Stimulated activated CD4-positive, alpha-beta T cell treated with anti-CD3 and anti-CD28 coated beads, TNF-alpha, amount 100 ng/mL, for 1 hour (primary cell): ENCODE data around the gene RAD50.
A peak's percentile ranks its signal among the peaks of the same experiment; 100 is the strongest.
"Not testable (repeated sequence)": the region's sequence is repeated elsewhere in the genome, so short reads cannot be mapped to it uniquely, and the experiment has no call there.

Experiments
- DNase-seq, 3 donors: peaks; one replicate each; pipeline ENCODE4 v3.0.0-alpha.2; 2020; ENCODE audit warnings: low read depth in 3 of 3, low spot score in 1 of 3

Gene RAD50

DNA sequence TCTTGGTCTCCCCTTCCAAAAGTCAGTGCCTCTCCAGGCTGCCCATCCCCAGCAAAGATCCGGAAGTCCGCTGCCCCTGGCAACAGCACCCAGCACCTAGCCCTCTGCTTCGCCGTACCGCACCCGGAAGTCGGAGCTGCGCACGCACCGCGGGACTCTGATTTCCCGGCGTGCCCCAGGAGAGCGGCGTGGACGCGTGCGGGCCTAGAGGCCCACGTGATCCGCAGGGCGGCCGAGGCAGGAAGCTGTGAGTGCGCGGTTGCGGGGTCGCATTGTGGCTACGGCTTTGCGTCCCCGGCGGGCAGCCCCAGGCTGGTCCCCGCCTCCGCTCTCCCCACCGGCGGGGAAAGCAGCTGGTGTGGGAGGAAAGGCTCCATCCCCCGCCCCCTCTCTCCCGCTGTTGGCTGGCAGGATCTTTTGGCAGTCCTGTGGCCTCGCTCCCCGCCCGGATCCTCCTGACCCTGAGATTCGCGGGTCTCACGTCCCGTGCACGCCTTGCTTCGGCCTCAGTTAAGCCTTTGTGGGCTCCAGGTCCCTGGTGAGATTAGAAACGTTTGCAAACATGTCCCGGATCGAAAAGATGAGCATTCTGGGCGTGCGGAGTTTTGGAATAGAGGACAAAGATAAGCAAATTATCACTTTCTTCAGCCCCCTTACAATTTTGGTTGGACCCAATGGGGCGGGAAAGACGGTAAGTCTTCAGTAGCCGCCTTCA, at the start of gene RAD50:
RAD50 (plus strand) TSS at position 215 of the 715 bp plus-strand sequence; CDS start at position 563, 348 bp downstream.
- DNase-seq, result peak; percentile 73 to 87 (median 73)

DNA sequence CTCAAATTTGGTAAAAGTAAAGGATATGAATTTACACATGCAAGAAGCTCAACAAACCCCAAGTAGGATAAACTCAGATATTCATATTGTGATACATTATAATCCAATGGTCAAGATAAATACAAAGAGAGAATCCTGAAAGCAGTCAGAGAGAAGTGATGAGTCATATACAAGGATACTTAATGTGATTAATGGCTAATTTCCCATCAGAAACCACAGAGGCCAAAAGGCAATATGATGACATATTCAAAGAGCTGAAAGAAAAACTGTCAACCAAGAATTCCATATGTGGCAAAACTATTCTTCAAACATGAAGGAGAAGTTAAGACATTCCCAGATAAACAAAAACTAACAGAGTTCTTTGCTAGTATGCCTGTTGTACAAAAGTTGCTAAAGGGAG, 46.7 kb upstream of the RAD50 start:
- DNase-seq, result no peak

DNA sequence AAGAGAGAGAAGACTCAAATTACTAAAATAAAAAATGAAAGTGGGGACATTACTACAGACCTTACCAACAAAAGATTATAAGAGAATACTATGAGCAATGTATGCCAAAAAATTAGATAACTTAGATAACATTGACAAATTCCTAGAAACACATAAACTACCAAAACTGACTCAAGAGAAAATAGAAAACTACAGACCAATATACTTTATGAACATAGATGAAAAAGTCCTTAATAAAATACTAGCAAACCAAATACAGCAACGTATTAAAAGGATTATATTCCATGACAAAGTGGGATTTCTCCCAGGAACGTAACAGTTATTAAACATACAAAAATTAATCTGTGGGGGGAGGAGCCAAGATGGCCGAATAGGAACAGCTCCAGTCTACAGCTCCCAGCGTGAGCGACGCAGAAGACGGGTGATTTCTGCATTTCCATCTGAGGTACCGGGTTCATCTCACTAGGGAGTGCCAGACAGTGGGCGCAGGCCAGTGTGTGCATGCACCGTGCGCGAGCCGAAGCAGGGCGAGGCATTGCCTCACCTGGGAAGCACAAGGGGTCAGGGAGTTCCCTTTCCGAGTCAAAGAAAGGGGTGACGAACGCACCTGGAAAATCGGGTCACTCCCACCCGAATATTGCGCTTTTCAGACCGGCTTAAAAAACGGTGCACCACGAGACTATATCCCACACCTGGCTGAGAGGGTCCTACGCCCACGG, 43.0 kb upstream of the RAD50 start:
- DNase-seq, result not testable (repeated sequence)

DNA sequence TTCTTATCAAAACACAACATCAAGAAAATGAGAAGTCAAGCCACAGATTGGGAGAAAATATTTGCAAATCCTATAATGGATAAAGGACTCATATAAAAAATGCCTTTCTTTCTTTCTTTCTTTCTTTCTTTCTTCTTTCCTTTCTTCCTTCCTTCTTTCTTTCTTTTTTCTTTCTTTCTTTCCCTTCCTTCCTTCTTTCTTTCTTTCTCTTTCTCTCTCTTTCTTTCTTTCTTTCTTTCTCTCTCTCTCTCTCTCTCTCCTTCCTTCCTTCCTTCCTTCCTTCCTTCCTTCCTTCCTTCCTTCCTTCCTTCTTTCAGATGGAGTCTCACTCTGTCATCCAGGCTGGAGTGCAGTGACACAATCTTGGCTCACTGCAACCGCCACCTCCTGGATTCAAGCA, 34.7 kb upstream of the RAD50 start:
- not testable (repeated sequence) for DNase-seq

DNA sequence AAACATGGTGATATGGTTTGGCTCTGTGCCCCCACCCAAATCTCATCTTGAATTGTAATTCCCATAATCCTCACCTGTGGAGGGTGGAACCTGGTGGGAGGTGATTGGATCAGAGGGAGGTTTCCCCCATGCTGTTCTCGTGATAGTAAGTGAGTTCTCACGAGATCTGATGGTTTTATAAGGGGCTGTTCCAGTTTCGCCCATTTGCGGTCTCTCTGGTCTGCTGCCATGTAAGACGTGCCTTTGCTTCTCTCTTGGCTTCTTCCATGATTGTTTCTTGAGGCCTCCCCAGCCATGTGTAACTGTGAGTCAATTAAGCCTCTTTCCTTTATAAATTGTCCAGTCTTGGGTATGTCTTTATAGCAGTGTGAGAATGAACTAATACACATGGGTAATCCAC, 31.9 kb upstream of the RAD50 start:
- DNase-seq, result not testable (repeated sequence)

DNA sequence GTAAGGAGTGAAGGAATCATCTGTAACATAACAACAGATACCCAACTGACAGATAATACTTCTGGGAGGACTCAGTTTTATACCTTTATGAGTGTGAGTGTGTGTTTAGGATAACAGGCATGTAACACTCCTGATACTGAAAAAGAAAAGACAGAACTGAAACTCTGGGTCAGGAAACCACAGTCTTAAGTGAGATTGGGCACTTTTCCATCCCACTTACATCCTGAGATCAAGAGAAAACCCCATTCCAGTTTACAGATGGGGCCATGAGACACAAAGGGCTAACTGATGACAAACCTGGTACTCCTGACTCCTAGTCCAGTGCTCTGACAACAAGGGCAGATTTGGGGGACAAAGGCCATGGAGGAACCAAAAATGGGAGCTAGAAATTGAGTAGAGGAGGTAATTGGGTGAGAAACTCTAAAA, 31.5 kb upstream of the RAD50 start:
- no peak for DNase-seq

DNA sequence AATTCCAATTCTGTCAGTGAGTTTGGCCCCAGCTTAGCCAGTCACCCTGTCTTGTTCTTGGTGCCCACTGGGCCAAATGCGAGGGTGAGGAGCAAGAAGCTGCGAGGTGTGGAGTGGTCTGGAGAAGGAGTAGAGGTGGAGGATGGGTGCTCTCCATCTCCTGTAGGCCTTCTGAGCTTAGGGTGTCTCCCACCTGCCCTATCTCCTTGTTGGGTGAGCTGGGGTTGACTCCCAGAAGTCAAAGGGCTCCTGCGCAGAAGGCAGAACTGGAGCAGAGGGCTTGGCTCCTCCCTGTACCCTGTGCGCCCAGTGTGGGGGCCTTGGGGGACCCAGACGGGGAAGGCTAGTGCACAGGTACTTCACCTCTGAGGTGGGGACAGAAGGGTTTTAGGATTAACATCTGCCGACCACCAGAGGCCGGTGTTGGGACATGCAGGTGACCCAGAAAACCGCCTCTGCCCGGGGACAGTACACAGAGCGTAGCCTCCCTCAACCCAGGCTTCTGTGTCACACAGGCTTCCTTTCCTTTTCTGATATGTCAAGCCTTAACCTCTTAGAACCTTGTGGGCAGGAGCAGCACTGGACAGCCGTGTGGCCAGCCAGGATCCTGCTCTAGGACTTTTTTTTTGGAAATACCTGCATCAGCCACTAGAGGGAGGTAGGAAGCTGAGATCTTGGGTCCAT, 30.3 kb upstream of the RAD50 start:
- DNase-seq, result peak in 1 of 3 donors; percentile 19

DNA sequence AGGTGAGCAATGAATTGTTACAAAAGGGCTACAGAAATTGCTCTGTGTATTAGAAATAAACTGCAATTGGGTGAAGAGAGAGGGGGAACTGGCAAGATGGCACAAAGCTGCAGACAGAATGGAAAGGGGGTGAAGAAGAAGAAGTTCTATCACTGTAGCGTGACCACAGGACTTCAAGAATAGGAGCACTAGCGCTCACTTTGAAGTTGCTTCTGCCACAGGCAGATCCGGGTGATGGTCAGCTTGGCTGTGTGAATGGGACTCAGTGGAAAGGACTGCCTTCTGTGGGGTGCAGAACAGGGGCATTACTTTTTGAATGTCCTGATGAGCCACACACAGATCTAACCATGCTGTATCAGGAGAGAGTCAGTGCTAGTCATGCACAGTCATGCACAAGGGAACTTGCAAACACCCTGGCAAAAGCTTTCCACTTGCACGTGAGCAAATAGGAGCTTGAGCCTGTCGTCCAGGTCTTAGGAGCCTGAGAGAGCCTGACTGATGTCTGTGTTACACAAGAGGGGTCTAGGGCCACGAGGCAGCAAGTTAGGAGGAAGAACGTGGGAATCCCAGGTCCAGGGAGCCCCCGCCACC, 29.7 kb upstream of the RAD50 start:
- no peak for DNase-seq

DNA sequence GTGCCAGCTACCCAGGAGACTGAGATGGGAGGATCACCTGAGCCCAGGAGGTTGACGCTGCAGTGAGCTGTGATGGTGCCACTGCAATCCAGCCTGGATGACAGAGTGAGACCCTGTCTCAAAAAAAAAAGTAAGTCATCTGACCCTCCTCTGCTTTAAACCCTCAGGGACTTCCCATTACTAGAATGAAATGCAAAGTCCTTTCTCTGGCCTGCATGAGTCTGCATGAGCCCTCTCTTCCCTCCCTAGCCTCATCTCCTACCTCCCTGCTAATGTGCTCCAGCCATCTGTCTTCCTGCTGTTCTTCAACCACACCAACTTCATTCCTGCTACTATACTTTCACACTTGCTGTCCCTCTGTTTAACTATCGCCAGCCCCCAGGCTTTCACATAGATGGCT, 28.8 kb upstream of the RAD50 start:
- DNase-seq, result no peak

DNA sequence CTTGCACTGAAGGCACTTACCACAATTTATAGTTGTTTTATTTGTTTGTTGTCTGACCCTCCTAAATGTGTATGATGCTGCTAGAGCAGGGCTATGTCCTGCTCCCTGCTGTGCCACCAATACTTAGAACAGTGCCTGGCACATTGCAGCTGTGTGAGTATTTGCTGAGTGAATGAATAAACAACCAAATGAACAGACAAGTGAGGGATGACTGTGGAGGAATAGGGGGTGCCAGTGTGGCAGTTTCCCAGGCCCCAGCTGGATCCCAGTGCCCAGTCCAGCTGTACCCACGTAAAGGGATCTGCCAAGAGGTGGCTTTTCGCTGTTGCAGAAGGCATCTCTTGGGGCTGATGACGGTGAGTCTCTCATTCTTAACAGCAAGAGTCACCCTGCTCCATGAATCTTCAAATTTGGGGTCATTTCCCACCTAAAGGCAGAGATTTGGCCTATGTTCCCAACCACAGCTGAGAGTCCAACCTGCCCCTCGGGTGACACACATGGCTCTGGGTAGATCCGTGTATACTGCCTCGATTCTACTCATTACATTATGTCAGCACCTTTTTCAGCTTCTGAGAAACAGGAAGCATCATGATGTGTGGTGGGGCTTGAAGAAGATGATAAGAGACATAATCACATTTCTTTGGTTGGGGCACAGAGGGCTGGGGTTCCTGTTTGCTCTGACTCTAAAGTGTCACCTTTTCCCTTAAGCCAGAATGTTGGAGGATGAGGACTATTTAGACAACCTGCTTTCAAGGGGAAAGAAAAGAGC, 27.7 kb upstream of the RAD50 start:
- no peak for DNase-seq

DNA sequence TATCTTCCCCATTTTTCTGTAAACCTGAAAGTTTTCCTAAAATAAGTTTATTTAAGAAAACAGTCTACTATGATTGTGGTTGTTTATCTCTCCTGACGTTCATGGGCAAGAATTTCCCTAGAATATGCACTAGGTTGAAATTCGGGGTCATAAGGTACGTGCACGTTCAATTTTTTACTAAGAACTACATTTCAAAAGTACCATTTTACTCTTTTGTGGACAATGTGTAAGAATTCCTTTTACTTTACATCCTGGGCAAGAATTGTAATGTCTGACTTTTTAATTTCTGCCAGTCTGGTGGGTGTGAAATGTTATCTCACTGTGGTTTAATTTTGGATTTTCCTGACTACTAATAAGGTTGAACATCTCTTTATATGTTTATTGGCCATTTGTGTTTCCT, 25.8 kb upstream of the RAD50 start:
- DNase-seq, result no peak

DNA sequence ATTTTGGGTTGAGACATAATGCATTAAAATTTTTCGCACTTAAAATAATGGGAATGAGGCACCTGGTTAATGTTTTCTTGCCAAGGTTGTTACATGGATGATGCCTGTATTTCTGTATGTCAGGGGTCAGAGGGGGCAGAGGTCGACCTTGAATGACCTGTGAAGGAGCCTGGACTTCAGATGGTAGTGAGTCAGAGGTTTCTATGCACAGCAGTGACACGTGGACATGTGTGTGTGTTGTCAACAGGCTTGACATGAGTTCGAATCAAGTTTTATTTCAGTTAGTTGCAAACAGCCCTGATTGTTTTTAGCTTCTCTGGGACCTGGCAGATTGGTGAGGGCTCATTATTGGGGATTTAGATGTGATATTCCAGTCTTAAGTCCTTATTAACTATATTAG, 17.1 kb upstream of the RAD50 start:
- no peak for DNase-seq

DNA sequence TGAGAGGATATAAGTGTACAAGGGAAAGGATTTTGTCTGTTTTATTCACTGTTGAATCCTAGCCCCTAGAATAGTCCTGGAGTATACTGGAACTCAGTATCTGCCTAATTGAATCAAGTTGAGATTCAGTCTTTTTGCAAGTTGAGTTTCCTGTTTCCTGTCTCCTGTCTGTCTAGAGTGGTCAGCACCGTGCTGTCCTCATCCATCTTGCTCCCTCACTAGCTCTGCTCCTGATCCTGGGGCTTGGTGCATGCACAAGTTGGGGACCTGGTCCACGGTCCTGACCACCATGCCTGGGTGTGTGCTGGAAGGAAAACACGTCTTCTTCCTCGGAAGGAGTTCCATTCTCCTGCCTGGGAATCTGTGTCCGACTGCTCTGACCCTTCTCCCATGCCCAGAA, 16.6 kb upstream of the RAD50 start:
- no peak for DNase-seq

DNA sequence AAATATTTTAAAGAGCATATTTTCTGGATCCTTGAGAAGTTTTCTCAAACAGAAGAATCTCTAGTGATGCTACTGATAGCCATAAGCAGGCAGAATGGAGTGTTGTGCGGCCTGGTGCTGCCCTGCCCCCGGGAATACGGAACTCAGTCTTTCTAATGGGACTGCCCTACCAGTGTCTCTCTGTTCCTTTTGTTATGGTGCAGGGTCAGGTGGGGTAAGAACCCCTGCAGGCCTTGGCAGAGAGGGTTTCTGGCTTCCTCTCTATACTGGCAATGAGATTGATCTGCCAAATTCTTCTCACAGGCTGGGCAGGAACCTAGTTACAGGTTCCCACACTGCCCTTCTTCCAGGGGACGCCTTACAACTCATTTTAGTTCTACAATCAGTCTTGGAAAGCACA, 16.0 kb upstream of the RAD50 start:
- no peak for DNase-seq

DNA sequence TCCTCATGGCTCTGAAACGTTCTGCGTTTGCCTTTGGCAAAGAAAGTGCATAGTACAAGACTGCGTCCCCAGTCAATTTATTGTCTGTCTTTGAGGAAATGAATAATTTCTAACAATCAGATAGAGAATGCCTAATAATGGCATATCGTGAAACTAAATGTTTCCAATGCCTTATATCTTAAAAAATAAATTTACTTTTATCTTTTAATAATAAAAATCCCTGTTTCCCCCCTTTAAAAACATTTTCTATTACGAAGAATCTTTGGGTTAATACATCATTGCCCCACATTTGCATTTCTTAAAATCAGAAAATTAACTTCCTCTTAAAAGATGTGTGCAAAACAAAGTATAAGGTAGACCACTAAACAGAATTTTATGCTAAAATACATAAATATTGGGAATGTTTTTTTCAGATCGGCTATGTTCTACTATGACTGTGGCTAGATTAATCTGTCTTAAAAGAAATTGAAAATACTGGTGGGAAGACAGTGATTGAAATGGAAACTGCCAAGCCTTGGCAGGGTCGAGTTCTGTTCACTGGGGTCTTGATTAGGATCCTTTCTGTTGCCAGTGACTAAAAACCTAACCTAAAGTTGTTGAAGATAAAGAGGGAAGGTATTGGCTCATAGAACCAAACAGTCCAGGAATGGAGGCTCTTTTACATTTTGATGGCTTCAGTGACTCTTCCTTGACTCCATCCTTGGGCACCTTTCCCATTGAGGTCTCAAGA, 13.1 kb upstream of the RAD50 start, which contains the start of gene IL5:
IL5 (minus strand) TSS at position 51 of the 730 bp plus-strand sequence; CDS start at position 7, 44 bp downstream.
- DNase-seq, result no peak

DNA sequence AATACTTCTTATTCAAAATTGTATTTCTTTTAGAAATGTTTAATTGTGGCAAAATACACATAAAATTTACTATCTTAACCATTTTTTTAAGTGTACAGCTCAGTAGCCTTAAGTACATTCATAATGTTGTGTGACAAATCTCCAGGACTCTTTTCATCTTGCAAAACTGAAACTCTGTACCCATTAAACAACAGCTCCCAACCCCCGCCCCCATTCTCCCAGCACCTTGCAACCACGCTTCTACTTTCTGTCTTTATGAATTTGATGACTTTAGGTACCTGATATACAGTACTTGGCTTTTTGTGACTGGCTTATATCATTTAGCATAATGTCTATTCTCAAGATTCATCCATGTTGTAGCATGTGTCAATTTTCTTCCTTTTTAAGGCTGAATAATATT, 10.7 kb upstream of the RAD50 start:
- peak in 1 of 3 donors; percentile 16 for DNase-seq

DNA sequence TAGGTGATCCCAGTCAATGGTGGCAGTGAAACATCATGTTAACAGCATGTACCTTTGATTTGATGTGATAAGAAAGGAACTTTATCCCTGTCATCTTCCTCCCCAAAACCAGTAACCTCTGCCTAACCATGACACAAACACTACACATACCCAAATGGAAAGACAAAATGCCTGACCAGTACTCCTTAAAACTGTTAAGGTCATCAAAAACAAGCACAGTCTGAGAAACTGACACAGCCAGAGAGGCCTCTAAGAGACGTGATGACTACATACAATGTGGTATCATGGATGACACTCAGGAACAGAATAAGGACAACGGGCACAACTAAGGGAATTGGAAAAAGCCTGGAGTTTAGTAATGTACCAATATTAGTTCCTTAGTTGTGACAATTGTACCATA, 9.5 kb upstream of the RAD50 start:
- DNase-seq, result no peak

DNA sequence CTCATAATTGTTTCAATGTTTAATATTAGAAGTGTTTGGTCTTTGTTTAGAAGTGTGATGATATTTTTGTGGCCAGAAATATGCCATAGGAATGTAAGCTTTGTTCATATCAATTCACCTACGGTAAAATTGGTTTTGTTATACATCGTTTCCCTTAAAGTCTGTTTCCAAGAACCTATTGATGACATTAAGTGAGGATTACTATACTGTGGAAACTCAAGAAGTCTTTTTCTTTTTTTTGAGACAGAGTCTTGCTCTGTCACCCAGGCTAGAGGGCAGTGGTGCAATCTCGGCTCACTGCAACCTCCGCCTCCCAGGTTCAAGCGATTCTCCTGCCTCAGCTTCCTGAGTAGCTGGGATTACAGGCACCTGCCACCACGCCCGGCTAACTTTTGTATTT, 7.9 kb upstream of the RAD50 start:
- DNase-seq, result not testable (repeated sequence)

DNA sequence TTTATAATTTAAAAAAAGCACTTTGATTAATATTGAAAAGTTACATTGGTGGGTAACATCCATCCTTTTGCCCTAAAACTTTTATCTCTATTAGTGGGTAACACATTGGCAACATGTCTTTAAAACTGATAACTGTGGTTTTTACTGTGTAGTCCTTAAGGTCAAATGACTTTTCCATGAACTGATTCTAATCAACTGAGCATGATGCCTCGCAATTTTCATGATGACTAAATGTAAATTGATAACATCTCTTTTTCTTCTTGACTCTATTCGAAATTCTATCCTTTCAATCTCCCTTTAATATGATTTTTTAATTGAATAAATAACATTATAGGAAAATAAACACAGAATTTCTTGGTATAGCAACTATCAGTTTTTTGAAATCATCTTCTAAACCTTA, 7.2 kb upstream of the RAD50 start:
- DNase-seq, result no peak

DNA sequence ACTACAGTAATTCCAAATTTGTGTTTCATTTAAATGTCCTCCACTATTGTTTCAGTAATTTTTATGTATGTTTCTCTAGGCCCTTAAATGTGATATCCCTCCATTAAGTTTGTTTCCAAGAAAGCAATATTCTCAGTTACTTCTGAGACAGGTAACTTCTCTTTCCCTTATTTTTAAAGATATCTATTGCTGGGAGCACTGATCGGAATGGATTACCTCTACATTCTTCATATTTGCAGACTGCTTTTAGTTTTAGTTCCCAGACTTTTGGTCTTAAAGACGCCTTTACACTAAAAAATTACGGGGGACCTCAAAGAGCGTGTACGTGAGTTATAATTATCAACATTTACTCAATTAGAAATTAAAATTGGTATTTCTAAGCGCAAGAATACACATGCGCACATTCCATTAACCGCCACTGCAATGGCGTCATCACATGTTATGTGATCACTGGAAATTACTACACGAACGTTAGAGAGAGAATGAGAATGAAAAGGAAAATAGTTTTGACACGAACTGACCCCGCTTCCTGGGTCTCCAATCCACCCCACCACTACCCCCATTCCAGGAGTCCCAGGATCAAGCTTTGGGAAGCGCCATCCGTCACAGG, 519 bp upstream of the RAD50 start:
- DNase-seq, result no peak
